ENCODE data around the gene FBXO48.
"Not testable (repeated sequence)": the region's sequence is repeated elsewhere in the genome, so short reads cannot be mapped to it uniquely, and the experiment has no call there.

The FBXO48 gene

DNA sequence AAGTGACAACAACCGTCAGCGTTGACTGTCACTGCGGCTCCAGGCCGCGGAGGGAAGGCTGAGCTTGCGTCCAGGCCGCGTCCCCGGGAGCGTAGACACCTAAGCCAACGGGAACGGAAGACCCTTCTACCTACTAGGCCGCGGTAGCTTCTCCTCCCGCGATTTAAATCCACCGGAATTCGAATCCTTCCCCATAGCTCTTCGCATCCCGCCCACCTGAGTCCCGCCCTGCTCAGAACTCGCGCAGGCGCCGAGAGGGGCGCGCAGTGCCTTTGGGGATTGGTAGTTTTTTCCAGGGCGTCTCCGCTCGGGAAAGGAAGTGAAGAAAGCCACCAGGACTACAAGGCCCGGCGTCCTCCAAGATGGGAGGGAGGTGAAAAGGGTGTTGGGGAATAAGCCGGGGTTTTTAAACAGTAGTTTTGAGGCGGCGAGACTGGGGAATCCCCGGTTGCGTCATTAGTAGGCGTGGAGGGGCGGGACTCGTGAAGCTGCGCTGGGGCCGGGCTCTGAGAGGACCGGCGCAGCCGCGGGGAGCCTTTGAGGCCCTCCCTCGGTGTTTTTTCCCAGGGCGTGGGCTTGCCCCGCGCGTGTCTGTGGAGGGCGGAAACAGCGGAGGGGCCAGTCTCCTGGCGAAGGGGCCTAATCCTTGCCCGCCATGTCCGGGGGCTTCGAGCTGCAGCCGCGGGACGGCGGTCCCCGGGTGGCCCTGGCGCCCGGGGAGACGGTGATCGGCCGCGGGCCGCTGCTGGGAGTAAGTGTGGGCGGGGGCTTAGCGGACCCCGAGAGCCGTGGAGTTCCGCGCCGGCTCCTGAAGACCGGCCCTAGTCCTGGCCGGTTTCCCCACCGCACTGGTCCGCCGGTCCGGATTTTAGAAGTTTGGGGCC, at the start of gene FBXO48, which contains the start of gene APLF:
TSS of gene FBXO48 (minus strand) at position 218 of the 884 bp plus-strand sequence. CDS start 2,149 bp downstream, outside the sequence.
TSS of gene APLF (plus strand) at position 509 of the 884 bp plus-strand sequence. CDS start at position 656, 147 bp downstream.
- peak; percentile 97 to 98 for DNase-seq (ENCODE audit: low read depth in 2 of 2)

DNA sequence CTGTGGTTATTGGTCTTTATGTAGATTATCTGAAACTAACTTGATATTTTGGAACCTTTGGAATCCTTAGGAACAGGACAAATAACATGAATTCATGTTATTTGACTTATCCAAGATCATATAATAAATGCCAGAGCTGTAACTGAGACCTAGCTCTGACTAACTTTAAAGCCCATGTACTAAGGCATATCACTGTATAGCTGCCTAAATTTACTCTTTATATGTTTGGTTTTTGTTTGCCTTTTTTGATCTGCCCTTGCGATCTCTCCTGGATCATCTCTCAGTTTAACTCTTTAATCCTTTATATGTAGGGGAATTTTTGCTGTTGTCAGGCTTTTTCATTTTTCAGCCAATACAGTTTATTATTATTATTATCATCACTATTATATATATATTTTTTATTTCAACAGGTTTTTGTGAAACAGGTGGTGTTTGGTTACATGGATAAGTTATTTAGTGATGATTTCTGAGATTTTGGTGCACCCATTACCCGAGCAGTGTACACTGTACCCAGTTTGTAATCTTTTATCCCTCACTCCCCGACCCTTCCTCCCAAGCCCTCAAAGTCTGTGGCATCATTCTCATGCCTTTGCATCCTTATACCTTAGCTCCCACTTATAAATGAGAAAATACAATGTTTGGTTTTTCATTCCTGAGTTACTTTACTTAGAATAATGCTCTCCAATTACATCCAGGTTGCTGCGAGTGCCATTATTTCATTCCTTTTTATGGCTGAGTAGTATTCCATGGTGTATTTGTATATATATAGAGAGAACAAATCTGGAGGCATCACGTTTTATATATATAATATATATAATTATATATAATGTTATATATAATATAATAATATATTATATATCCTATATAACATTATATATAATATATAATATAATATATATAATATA, 49.2 kb upstream of the FBXO48 start:
- no peak for DNase-seq (ENCODE audit: low read depth in 2 of 2)

DNA sequence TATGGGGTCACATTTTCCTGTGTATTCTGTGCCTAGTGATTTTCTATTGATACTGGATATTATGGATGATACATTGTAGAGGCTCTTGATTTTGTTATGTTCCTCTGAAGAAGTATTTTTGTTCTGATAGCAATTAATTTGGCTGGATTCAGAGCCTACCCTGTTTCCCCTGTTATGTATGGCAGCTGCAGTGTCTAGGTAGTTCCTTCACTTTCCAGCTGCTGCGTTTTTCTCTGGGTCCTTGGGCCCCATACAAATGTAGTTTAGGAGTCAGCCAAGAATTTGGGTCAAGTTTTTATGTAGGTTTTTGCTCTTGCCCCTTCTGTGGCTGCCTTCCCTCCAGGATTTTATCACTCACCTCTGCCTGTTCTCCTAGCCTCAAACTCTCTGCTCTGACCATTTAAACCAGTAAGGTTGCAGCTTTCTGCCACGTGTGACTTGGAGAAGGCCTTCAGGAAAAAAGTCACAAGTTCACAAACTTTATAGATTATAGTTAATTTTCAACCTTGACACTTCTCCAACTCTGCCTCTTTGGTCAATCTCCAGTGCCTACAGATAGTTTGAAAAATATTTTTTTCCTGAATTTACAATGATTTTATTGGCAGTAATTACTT, 47.3 kb upstream of the FBXO48 start:
- DNase-seq (ENCODE audit: low read depth in 2 of 2): no peak

GRCh38 chr2:68512966-68513365, 45.9 kb upstream of the FBXO48 start:
- no peak for DNase-seq (ENCODE audit: low read depth in 2 of 2)

DNA sequence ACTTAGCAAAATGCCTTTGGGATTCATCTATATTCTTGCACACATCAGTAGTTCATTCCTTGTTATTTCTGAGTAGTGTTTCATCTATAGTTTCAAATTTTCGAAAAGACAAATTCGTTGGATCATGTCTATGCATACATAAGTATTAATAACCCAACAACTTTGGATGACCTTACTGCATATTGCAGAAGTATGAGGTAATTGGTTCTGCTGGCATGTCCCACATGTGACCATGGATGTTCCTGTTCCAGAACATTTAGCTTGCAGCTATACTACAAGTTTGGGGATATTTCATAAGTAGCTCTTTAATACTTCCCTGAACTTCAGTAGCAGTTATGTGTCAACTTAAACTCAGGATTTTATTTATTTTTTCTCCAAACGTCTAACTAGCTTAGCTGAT, 45.2 kb upstream of the FBXO48 start:
- DNase-seq (ENCODE audit: low read depth in 2 of 2): no peak

GRCh38 chr2:68506170-68506569, 39.1 kb upstream of the FBXO48 start:
- DNase-seq (ENCODE audit: low read depth in 2 of 2): no peak

- DNase-seq (ENCODE audit: low read depth in 2 of 2): no peak
These were observed 38.6 kb upstream of the FBXO48 start for GRCh38 chr2:68505603-68506159.

- DNase-seq (ENCODE audit: low read depth in 2 of 2): no peak
These were observed 34.7 kb upstream of the FBXO48 start for GRCh38 chr2:68501768-68502167.

DNA sequence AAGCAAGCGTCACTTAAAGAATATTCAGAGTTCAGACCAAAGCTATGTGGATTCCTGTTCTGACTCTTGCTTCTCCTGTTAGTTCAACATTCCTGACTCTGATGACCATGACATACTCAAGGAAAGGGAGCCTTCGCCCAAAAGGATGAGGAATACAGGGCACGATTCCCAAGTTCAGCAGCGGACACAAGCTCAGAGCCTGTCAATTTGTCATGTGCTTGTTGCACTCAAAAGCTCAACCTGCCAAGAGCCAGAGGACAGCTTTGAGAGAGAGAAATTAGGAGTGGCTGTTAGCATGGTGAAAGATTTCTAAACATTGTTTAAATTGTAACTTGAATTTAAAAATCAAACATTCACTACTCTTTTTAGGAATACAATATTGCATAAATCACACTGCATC, 33.6 kb upstream of the FBXO48 start:
- no peak for DNase-seq (ENCODE audit: low read depth in 2 of 2)

DNA sequence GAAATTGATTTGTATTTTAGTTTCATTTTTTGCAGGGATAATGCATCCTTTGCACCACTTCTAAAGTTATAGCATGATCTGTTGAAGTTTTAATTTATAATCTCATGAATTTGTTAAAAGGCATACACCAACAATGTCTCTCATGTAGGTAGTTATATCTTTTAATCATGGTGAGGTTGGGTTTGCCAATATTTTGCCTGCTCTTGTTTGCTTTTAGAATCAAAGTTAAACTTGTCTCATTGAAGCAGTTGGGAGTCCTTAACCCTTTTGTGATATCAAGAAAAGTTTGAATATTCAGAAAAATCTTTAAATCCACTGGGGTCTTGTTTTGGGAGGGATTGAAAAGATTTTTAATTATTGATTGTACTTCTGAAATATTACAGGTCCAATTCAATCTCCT, 32.0 kb upstream of the FBXO48 start:
- no peak for DNase-seq (ENCODE audit: low read depth in 2 of 2)

DNA sequence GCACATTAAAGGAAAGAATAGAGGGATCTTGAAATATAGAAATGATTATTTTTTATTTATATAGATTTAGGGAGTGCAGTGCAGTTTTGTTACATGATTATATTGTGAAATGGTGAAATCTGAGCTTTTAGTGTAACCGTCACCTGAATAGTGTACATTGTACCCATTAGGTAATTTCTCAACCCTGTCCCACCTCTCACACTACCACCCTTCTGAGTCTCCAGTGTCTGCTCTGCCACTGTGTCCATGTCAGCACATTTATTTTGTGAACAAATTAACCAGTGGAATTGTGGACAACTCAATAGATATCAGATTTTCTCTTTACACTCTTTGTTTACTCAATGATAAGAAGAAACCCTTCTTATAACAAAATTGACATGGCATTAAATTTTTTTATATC, 24.5 kb upstream of the FBXO48 start:
- DNase-seq (ENCODE audit: low read depth in 2 of 2): no peak

GRCh38 chr2:68489282-68489681, 22.2 kb upstream of the FBXO48 start:
- DNase-seq (ENCODE audit: low read depth in 2 of 2): no peak

DNA sequence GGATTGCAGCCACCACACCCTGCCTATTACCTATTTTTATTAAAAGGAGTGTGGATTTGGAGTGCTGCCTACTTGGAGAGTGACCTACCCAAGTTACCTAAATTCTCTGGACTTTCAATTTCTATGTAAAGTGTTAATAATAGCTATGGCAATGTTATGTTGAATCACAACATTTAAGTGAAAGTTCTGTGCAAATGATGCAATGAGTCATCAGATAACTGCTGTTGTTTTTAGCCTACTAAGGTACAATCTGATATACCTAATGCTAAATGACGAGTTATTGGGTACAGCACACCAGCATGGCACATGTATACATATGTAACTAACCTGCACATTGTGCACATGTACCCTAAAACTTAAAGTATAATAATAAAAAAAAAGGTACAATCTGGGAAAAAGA, 21.5 kb upstream of the FBXO48 start:
- not testable (repeated sequence) for DNase-seq (ENCODE audit: low read depth in 2 of 2)

- DNase-seq (ENCODE audit: low read depth in 2 of 2): no peak
These were observed 20.8 kb upstream of the FBXO48 start for GRCh38 chr2:68487773-68488355.

GRCh38 chr2:68483011-68483410, 15.9 kb upstream of the FBXO48 start:
- no peak for DNase-seq (ENCODE audit: low read depth in 2 of 2)

DNA sequence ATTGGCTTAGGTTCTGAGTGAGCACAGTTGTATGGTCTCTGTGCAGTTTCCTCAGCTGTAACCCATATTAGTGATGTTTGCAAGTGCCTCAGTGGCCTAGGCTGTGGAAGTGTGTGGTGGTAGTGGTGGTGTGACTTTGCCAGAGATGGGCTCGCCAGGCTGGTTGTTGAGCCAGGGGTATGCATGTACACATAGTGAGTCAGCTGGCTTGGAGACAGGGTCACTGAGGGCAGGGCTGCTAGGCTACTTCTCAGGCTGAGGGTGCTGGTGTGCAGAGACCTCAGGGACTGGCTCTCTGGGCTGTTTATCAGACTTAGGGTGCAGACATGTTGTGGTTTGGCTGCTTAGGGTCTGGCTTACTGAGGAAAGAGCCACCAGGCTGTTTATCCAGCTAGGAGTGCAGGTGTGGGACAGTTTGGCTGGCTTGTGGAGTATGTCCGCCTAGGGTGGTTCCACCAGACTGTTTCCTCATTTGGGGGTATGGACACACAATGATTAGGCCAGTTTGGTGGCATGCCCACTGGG, 15.3 kb upstream of the FBXO48 start:
- DNase-seq (ENCODE audit: low read depth in 2 of 2): no peak

DNA sequence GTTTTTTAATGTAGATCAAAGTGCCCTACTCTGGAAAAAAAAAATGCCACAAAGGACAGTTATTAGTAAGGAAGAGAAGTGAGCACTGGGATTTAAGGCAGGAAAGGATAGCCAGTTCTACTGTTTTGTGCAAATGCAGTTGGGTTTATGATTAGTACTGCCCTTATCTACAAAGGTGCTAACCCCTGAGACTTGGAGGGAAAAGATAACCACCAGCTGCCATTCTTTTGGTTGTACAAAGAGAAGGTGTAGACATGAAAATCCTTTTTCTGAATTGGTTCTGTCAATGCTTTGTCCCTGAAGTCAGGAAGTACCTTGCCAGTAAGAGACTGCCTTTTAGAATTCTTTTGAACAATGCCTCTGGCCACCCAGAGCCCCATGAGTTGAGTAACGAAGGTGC, 11.6 kb upstream of the FBXO48 start:
- no peak for DNase-seq (ENCODE audit: low read depth in 2 of 2)

DNA sequence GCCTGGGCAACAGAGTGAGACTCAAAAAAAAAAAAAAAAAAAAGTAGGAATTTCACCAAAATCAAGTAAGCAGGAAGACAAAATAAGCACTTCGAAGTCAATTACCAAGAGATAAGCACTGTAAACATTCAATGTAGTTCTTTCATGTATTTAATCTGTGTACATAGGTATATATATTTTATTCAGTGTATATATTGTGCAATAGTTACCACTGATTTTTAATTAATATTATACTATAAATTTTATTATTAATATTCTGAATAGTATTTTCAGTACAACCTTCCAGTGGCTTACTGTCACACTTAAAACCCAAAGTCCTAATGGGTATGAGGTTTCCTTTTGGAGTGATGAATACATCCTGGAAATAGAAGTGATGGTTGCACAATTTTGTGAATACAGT, 9.4 kb upstream of the FBXO48 start:
- DNase-seq (ENCODE audit: low read depth in 2 of 2): no peak

GRCh38 chr2:68475576-68475975, 8.5 kb upstream of the FBXO48 start:
- no peak for DNase-seq (ENCODE audit: low read depth in 2 of 2)

DNA sequence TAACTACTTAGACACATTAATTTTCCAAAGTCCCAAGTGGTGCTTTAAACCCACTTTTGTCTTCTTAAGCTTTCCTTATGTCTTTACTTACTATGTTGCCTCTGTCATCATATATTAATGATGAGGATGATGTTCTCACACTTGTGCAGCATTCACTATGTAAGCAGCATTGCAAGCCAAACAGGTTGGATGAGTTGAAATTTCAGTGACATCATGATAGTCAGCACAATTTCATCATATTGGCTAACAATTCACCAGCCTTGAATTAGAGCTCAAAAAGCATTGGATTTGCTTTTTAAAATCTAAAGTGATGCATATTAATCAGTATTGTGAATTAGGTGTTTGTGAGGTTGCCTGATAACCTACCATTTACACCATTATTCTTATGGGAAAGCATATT, 8.0 kb upstream of the FBXO48 start:
- DNase-seq (ENCODE audit: low read depth in 2 of 2): no peak

DNA sequence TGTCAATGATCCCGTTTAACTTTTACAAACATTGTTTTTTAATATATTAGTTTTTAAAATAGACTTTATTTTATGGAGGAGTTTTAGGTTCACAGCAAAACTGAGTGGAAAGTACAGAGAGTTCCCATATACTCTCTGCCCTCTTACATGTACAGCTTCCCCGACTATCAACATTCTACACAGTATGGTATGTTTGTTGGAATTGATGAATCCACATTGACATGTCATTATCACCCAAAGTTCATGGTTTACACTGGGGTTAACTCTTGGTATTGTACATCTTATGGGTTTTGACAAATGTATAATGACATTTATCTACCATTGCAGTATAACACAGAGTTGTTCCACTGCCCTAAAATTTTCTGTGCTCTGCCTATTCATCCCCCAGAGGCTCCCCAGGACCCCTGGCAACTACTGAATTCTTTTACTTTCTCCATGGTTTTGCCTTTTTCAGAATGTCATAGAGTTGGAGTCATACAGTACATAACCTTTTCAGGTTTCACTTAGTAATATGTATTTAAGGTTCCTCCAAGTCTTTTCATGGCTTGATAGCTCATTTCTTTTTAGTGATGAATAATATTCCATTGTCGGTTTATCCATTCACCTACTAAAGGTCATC, 5.8 kb upstream of the FBXO48 start:
- DNase-seq (ENCODE audit: low read depth in 2 of 2): no peak
